SK-N-SH treated with all-trans-retinoic acid at 6 μM for 48 hours (cell line): ENCODE measurements around the gene AP5Z1.

Experiments used
- ARNTL ChIP-seq: fragments of 450-650 bp; formaldehyde crosslinking; IDR thresholded peaks from 2 replicates; pipeline ENCODE4 v1.5.0; 2020; ENCODE audit warnings: low read depth, mild to moderate bottlenecking, moderate library complexity, borderline replicate concordance
- BACH2 ChIP-seq: fragments of 250-450 bp; sonication (Bioruptor Pico); IDR thresholded peaks from 2 replicates; pipeline ENCODE4 v1.9.0; 2021; ENCODE audit warnings: mild to moderate bottlenecking, borderline replicate concordance
- CSRNP3 ChIP-seq: fragments of 250-450 bp; sonication (Bioruptor Pico); IDR thresholded peaks from 2 replicates; pipeline ENCODE4 v1.5.1; 2021; ENCODE audit warnings: mild to moderate bottlenecking, moderate library complexity
- PATZ1 ChIP-seq: fragments of 250-450 bp; sonication (Bioruptor Pico); IDR thresholded peaks from 2 replicates; pipeline ENCODE4 v1.8.0; 2020; ENCODE audit warnings: mild to moderate bottlenecking, moderate library complexity, borderline replicate concordance
- RARB ChIP-seq: fragments of 250-450 bp; sonication (Bioruptor Pico); IDR thresholded peaks from 2 replicates; pipeline ENCODE4 v1.8.0; 2021; ENCODE audit warnings: mild to moderate bottlenecking, moderate library complexity
- SNAI2 ChIP-seq: fragments of 250-450 bp; sonication (Bioruptor Pico); IDR thresholded peaks from 2 replicates; pipeline ENCODE4 v1.5.0; 2020; ENCODE audit warnings: mild to moderate bottlenecking, moderate library complexity
- TOX ChIP-seq: fragments of 250-450 bp; sonication (Bioruptor Pico); IDR thresholded peaks from 2 replicates; pipeline ENCODE4 v1.8.0; 2021; ENCODE audit warnings: mild to moderate bottlenecking, moderate library complexity, borderline replicate concordance
- ZC3H10 ChIP-seq: fragments of 250-450 bp; sonication (Bioruptor Pico); IDR thresholded peaks from 2 replicates; pipeline ENCODE4 v1.5.1; 2021; ENCODE audit warnings: mild to moderate bottlenecking, moderate library complexity
- ZFP3 ChIP-seq: fragments of 250-450 bp; sonication (Bioruptor Pico); IDR thresholded peaks from 2 replicates; pipeline ENCODE4 v1.5.0; 2020; ENCODE audit warnings: mild to moderate bottlenecking, moderate library complexity
- TF ChIP-seq, protein P1 (sequence below): fragments of 250-450 bp; sonication (Bioruptor Pico); IDR thresholded peaks from 2 replicates; pipeline ENCODE4 v1.5.1; 2020; ENCODE audit warnings: low read depth, mild to moderate bottlenecking, moderate library complexity

DNA sequence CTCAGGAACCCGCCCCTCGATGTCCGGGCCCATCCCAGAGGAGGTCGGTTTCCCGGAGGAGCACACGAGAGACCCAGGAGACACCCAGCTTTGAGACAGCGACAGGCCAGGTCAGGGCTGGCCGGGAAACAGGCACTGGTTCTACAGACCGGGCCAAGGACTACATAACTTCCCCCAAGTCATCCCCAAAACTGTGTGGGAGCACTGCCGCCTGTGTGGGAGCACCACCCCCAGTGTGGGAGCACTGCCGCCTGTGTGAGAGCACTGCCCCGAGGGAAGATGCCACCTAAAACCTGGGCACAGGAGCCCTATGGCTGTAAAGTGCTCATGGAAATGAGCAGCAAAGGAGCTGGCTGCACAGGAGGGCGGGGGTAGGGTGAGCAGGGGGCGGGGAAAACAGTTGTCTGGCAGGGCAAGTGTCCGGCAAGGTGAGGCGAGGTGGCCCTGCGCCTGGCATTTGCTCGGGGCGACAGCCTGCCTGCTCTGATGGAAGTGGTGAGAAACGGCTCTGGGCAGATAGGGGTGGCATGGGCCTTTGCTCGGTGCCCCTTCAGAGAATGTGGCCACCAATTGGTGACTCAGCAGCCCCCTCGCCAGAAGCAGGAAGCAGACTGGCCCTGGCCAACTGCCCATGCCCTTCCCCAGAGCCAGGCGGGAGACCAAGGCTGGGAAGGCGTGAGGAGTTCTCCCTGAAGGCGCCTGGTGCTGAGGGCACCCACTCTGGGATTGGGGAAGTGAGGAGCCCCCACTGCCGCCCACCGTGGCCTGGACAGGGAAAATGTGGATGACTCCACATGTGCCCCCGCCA is 60.2 kb downstream of the AP5Z1 start:
- no peak for TF ChIP-seq CSRNP3 (CRISPR knock-in tag)
- TF ChIP-seq ZFP3 (CRISPR knock-in tag) = no peak
- no peak for TF ChIP-seq RARB (CRISPR knock-in tag)
- TF ChIP-seq TOX (CRISPR knock-in tag) = no peak
- TF ChIP-seq ARNTL = no peak
- no peak for TF ChIP-seq ZC3H10 (CRISPR knock-in tag)
- TF ChIP-seq BACH2 = no peak
- TF ChIP-seq, protein P1, sequence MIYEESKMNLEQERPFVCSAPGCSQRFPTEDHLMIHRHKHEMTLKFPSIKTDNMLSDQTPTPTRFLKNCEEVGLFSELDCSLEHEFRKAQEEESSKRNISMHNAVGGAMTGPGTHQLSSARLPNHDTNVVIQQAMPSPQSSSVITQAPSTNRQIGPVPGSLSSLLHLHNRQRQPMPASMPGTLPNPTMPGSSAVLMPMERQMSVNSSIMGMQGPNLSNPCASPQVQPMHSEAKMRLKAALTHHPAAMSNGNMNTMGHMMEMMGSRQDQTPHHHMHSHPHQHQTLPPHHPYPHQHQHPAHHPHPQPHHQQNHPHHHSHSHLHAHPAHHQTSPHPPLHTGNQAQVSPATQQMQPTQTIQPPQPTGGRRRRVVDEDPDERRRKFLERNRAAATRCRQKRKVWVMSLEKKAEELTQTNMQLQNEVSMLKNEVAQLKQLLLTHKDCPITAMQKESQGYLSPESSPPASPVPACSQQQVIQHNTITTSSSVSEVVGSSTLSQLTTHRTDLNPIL (CRISPR knock-in tag) = no peak
- no peak for TF ChIP-seq PATZ1 (CRISPR knock-in tag)
- TF ChIP-seq SNAI2 = no peak
